Spleen (tissue), 7 donors: ENCODE results near the gene DNTT.

Experiments
- CTCF ChIP-seq, 11 experiments: fragments of 200-600 bp in 7 of 11; fragments of 450-650 bp in 4 of 11; sonication (generic) in 4 of 11; IDR thresholded peaks in 8 of 11; conservative IDR thresholded peaks in 3 of 11; 1 replicate in 7 of 11; 2 replicates in 4 of 11; pipeline versions ENCODE4 v1.4.0 to v1.8.0; 2016 to 2021; ENCODE audit warnings: antibody characterized with exemption in 11 of 11, inconsistent platforms in 4 of 11, mild to moderate bottlenecking in 1 of 11
- POLR2A ChIP-seq, 3 donors: fragments of 450-650 bp; IDR thresholded peaks; one replicate each; pipeline ENCODE4 v1.5.1; 2017; ENCODE audit warnings: antibody characterized with exemption in 3 of 3, mild to moderate bottlenecking in 1 of 3
- donor health status: DM: no; HTN: no; CAD: no; lungs with moderate emphysema.
- donor health status: DM: no; HTN: no; CAD: no.
- donor health status: DM: no; HTN: no; CAD: no.

- no peak for TF ChIP-seq POLR2A (IDR thresholded peaks at IDR 0.05)
- TF ChIP-seq CTCF (IDR thresholded peaks at IDR 0.05 in 8 of 11, conservative IDR thresholded peaks at IDR 0.05 in 3 of 11), result no peak
Observed at GRCh38 chr10:96297486-96297885, 6.7 kb upstream of the DNTT start.
